Sigmoid colon (tissue), 7 donors: ENCODE data around the gene CYSLTR2. TPM values are rescaled to one million over a fixed set of nuclear protein-coding genes. Genes with fewer than 3 reads are reported as not detected.

ENCODE experiments used
- DNase-seq: peaks from one replicate; pipeline ENCODE4 v3.0.0-alpha.2; 2019
- H3K27ac ChIP-seq, 4 donors: fragments of 200-600 bp; sonication (generic); one replicate each; pipeline ENCODE4 v1.5.1; 2016 to 2019; ENCODE audit warnings: mild to moderate bottlenecking in 1 of 4
- H3K27me3 ChIP-seq, 3 donors: fragments of 200-600 bp; sonication (generic); one replicate each; pipeline ENCODE4 v1.5.1; 2019; ENCODE audit warnings: mild to moderate bottlenecking in 1 of 3
- H3K36me3 ChIP-seq, 4 donors: fragments of 200-600 bp; sonication (generic); one replicate each; pipeline ENCODE4 v1.5.1; 2016 to 2019
- H3K4me1 ChIP-seq, 4 donors: fragments of 200-600 bp; sonication (generic); one replicate each; pipeline ENCODE4 v1.5.1; 2017 to 2019
- H3K4me3 ChIP-seq, 4 donors: fragments of 200-600 bp; sonication (generic); one replicate each; pipeline ENCODE4 v1.5.1; 2017 to 2019; ENCODE audit warnings: mild to moderate bottlenecking in 2 of 4, moderate library complexity in 1 of 4
- H3K9me3 ChIP-seq, 4 donors: fragments of 200-600 bp in 3 of 4; sonication (generic) in 3 of 4; one replicate each; pipeline versions ENCODE4 v1.5.1 to v1.6.1; 2013 to 2019
- EP300 ChIP-seq, 4 donors: sonication (generic); formaldehyde crosslinking; IDR thresholded peaks; one replicate each; pipeline ENCODE4 v1.6.1; 2017; ENCODE audit warnings: antibody characterized with exemption in 4 of 4
- POLR2A ChIP-seq, 2 donors: fragments of 450-650 bp; IDR thresholded peaks; one replicate each; pipeline ENCODE4 v1.6.1; 2016; ENCODE audit warnings: antibody characterized with exemption in 2 of 2, mild to moderate bottlenecking in 2 of 2, moderate library complexity in 2 of 2
- POLR2AphosphoS5 ChIP-seq, 4 donors: sonication (generic); formaldehyde crosslinking; IDR thresholded peaks; one replicate each; pipeline ENCODE4 v1.6.1; 2017; ENCODE audit warnings: antibody characterized with exemption in 4 of 4
- WGBS, 2 donors: extraction: QIAGEN DNeasy Blood & Tissue Kit; methylation state at CpG; one replicate each; pipeline ENCODE4 v1.1.7; 2013; 5-methylcytosine and 5-hydroxymethylcytosine counted together
- intact Hi-C: fragments of 100-400 bp; cut with DNase I; formaldehyde crosslinking; loops from one replicate; pipeline ENCODE4 v1.15.1; 2023
- polyA plus RNA-seq, 3 donors: library from polyadenylated mRNA; stranded (reverse); fragments of 200-250 nt; gene quantifications; one replicate each; pipeline ENCODE4 v1.2.3, GENCODE V29; 2013
- total RNA-seq, 4 donors: library from RNA; depleted of rRNA; stranded (reverse); fragments of >200 nt; gene quantifications; one replicate each; pipeline ENCODE4 v1.1.0, GENCODE V29; 2016
- TF ChIP-seq, protein P1 (sequence below), 4 experiments: fragments of 450-650 bp in 3 of 4; fragments of 200-600 bp in 1 of 4; IDR thresholded peaks; one replicate each; pipeline ENCODE4 v1.5.1; 2016 to 2019; ENCODE audit warnings: antibody characterized with exemption in 4 of 4, mild to moderate bottlenecking in 3 of 4, moderate library complexity in 2 of 4
- donor health status: healthy with polysubstance abuse.
- donor health status: Bipolar disorder and iron deficiency.
- donor health status: healthy.

CYSLTR2 gene
- total and polyA plus RNA-seq, 7 donors, result 0.28 to 2.0 (median 0.91) TPM; not detected in 1

DNA sequence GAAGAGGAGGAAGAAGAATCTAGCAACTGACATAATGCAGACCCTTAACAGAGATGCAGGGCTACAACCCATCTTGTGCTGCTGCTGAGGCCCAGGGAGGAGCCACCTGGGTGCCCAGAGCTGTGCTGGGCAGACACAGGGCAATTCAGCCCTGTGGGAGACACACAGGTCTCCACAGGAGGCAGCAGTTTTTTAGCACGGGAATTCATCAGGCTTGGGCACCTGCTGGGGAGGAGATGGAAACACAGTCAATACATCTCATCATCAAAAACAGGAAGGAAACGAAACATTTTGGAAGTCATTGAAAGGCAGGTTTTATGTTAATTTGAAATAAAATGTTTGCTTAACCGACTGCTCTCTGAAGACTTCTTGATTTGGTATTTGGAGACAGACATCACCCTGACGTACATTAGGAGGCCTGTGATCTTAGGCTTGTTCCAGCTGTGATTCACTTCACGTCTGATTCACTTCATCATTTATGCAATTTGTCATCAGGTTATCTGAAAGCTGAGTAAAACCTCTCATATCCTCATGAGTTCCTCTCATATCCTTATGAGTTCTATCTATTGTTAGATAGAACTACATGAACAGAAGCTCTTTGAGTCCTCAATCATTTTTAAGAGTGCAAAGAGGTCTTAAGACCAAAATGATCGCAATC, 77.4 kb downstream of the CYSLTR2 start:
- Histone ChIP-seq H3K9me3 (peaks cover 0 to under 1% (median 0%) of the 10 kb centered on the region in 4 donors), H3K4me1 (peaks cover 0 to 5% (median 0%) of the 10 kb centered on the region in 4 donors), H3K4me3 (no peak overlapping the region), H3K27me3 (no peaks in the 10 kb centered on the region), H3K27ac (no peak overlapping the region), H3K36me3 (no peaks in the 10 kb centered on the region)
- TF ChIP-seq POLR2A (IDR thresholded peaks at IDR 0.05) (no peak), EP300 (IDR thresholded peaks at IDR 0.05) (no peak), POLR2AphosphoS5 (IDR thresholded peaks at IDR 0.05) (no peak)
- TF ChIP-seq, protein P1, sequence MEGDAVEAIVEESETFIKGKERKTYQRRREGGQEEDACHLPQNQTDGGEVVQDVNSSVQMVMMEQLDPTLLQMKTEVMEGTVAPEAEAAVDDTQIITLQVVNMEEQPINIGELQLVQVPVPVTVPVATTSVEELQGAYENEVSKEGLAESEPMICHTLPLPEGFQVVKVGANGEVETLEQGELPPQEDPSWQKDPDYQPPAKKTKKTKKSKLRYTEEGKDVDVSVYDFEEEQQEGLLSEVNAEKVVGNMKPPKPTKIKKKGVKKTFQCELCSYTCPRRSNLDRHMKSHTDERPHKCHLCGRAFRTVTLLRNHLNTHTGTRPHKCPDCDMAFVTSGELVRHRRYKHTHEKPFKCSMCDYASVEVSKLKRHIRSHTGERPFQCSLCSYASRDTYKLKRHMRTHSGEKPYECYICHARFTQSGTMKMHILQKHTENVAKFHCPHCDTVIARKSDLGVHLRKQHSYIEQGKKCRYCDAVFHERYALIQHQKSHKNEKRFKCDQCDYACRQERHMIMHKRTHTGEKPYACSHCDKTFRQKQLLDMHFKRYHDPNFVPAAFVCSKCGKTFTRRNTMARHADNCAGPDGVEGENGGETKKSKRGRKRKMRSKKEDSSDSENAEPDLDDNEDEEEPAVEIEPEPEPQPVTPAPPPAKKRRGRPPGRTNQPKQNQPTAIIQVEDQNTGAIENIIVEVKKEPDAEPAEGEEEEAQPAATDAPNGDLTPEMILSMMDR (IDR thresholded peaks at IDR 0.05), result no peak
- no peak for DNase-seq
- WGBS, 2 donors, result 75 to 80% methylated on average over 6 of the region's 6 CpGs
- intact Hi-C loops, result no loop called here

DNA sequence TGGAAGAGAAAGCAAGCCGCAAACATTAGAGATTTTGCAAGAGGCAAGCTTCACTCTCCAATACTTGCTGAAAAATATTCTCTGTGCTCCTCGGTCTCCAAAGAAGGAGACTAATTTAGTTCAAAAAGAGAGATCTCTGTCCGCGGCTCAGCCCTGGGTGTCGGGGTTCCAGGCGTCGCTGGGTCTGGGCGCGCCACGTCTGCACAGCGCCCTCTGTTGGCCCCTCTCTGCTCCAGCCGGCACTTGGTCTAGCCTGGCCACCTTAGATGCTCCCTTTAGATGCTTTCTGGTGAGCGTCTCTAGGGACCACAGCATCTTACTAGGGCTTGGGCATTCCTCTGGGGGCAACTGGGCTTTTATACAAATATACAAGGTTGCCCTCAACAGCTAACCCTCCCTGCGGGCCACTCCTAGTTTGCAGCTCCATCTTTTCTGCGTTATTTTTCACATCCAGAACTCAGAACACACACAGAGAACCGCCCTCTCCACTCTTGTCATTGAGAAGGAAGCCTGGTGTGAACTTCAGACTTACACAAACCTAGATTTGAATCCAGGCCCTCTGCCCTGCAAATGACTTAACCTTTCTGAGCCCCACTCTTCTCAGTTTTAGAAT, 78.3 kb downstream of the CYSLTR2 start:
- intact Hi-C loops, result no loop called here
- no peak overlapping the region for H3K4me3 ChIP-seq
- TF ChIP-seq EP300 (IDR thresholded peaks at IDR 0.05), result no peak
- TF ChIP-seq, protein P1 (IDR thresholded peaks at IDR 0.05), result peak in 2 of 4 experiments; percentile 30 to 42

GRCh38 chr13:48733739-48734335, 80.1 kb downstream of the CYSLTR2 start:
- H3K4me1 ChIP-seq, result no peaks in the 10 kb centered on the region
- no peaks in the 10 kb centered on the region for H3K27me3 ChIP-seq
- intact Hi-C loops, result no loop called here
- no peak overlapping the region for H3K27ac ChIP-seq
- H3K36me3 ChIP-seq, result no peaks in the 10 kb centered on the region
- no peak for TF ChIP-seq POLR2AphosphoS5 (IDR thresholded peaks at IDR 0.05)
- TF ChIP-seq EP300 (IDR thresholded peaks at IDR 0.05), result no peak
- TF ChIP-seq, protein P1 (IDR thresholded peaks at IDR 0.05), result no peak
- no peak for TF ChIP-seq POLR2A (IDR thresholded peaks at IDR 0.05)
- 92% methylated on average over 5 of the region's 5 CpGs for WGBS, 2 donors
- H3K9me3 ChIP-seq, result no peaks in the 10 kb centered on the region
- no peak for DNase-seq
- no peak overlapping the region for H3K4me3 ChIP-seq

More for the DNA sequence above, 78.3 kb downstream of the CYSLTR2 start:
- H3K36me3 ChIP-seq, result no peaks in the 10 kb centered on the region
- H3K27me3 ChIP-seq, result no peaks in the 10 kb centered on the region
- H3K9me3 ChIP-seq, result no peaks in the 10 kb centered on the region
- H3K27ac ChIP-seq, result no peak overlapping the region
- H3K4me1 ChIP-seq, result peaks cover 0 to 3% (median 0%) of the 10 kb centered on the region in 4 donors
- 35 to 36% methylated on average over 16 of the region's 16 CpGs for WGBS, 2 donors
- no peak for DNase-seq

DNA sequence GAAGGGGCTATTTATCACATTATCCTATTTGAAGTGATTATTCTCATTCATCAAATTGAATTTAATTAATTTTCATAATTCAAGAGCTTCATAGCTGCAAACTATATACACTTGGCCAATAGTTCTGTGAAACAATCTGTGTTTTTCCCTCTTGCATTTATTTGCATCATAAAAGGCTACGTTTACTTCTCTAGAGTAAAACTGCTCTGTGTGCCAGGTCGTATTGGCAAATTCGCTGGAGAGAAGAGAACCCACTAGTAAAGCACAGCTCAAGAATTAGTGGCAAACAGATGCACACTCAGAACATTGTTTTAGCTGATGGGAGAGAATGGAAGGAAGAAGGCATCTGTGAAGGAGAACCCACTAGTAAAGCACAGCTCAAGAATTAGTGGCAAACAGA, 81.8 kb downstream of the CYSLTR2 start:
- H3K27me3 ChIP-seq, result no peaks in the 10 kb centered on the region
- H3K9me3 ChIP-seq, result no peaks in the 10 kb centered on the region
- WGBS, 2 donors, result 25 to 73% methylated on average over 3 of the region's 3 CpGs
- DNase-seq, result no peak
- no peaks in the 10 kb centered on the region for H3K36me3 ChIP-seq
- no peak overlapping the region for H3K4me3 ChIP-seq
- no peak overlapping the region for H3K27ac ChIP-seq
- H3K4me1 ChIP-seq, result no peaks in the 10 kb centered on the region
- TF ChIP-seq EP300 (IDR thresholded peaks at IDR 0.05), result no peak
- TF ChIP-seq, protein P1 (IDR thresholded peaks at IDR 0.05), result no peak
- no peak for TF ChIP-seq POLR2A (IDR thresholded peaks at IDR 0.05)
- no peak for TF ChIP-seq POLR2AphosphoS5 (IDR thresholded peaks at IDR 0.05)
- intact Hi-C loops, result no loop called here
